Ectodermal cell (in vitro differentiated cells): ENCODE data around the gene TIMELESS.

ENCODE experiments used
- H3K27ac ChIP-seq: 2 replicates; pipeline ENCODE4 v1.7.0; 2013; ENCODE audit warnings: mild to moderate bottlenecking, low read depth, low read length; ENCODE audit not compliant: insufficient read depth, poor library complexity, severe bottlenecking
- H3K27me3 ChIP-seq: 2 replicates; pipeline ENCODE4 v1.7.0; 2013; ENCODE audit warnings: mild to moderate bottlenecking, low read length; ENCODE audit not compliant: insufficient read depth, control insufficient read depth, poor library complexity, severe bottlenecking
- H3K36me3 ChIP-seq: one replicate; pipeline ENCODE4 v1.7.0; 2013; ENCODE audit warnings: low read length; ENCODE audit not compliant: control insufficient read depth, insufficient read depth
- H3K4me1 ChIP-seq: one replicate; pipeline ENCODE4 v1.7.0; 2013; ENCODE audit warnings: low read length; ENCODE audit not compliant: control insufficient read depth, insufficient read depth
- H3K4me3 ChIP-seq: 2 replicates; pipeline ENCODE4 v1.7.0; 2013; ENCODE audit warnings: low read depth, low read length, control low read depth; ENCODE audit not compliant: insufficient read depth
- H3K9me3 ChIP-seq: 2 replicates; pipeline ENCODE4 v1.7.0; 2013; ENCODE audit warnings: mild to moderate bottlenecking, low read length, moderate library complexity; ENCODE audit not compliant: control insufficient read depth
- WGBS, 2 experiments: methylation state at CpG; one replicate each; pipeline ENCODE4 v1.1.7; 2013; ENCODE audit warnings: missing lambda C conversion rate in 2 of 2; 5-methylcytosine and 5-hydroxymethylcytosine counted together

TIMELESS gene

GRCh38 chr12:56389412-56389811, 59.8 kb downstream of the TIMELESS start:
- Histone ChIP-seq H3K27me3 (no peaks in the 10 kb centered on the region), H3K4me3 (no peak overlapping the region), H3K4me1 (peaks cover 4% of the 10 kb centered on the region), H3K27ac (no peak overlapping the region), H3K9me3 (no peaks in the 10 kb centered on the region), H3K36me3 (no peaks in the 10 kb centered on the region)
- WGBS, 2 experiments = 86 to 89% methylated on average over 5 of the region's 5 CpGs

GRCh38 chr12:56387152-56387736, 62.0 kb downstream of the TIMELESS start:
- peaks cover 4% of the 10 kb centered on the region for H3K4me1 ChIP-seq
- no peak overlapping the region for H3K4me3 ChIP-seq
- H3K27ac ChIP-seq = no peak overlapping the region
- H3K27me3 ChIP-seq = no peaks in the 10 kb centered on the region
- H3K9me3 ChIP-seq = no peaks in the 10 kb centered on the region
- H3K36me3 ChIP-seq = no peaks in the 10 kb centered on the region
- 57 to 62% methylated on average over 7 of the region's 7 CpGs for WGBS, 2 experiments

GRCh38 chr12:56385873-56386272, 63.4 kb downstream of the TIMELESS start:
- 95 to 100% methylated on average over 1 of the region's 1 CpG for WGBS, 2 experiments

GRCh38 chr12:56382611-56383010, 66.6 kb downstream of the TIMELESS start:
- H3K27ac ChIP-seq = no peak overlapping the region
- peaks cover 4% of the 10 kb centered on the region for H3K4me1 ChIP-seq
- no peaks in the 10 kb centered on the region for H3K27me3 ChIP-seq
- H3K4me3 ChIP-seq = no peak overlapping the region
- WGBS, 2 experiments = 90 to 96% methylated on average over 14 to 16 of the region's 16 CpGs
- no peaks in the 10 kb centered on the region for H3K9me3 ChIP-seq
- H3K36me3 ChIP-seq = no peaks in the 10 kb centered on the region

More at GRCh38 chr12:56385873-56386272, 63.4 kb downstream of the TIMELESS start:
- Histone ChIP-seq H3K9me3 (no peaks in the 10 kb centered on the region), H3K36me3 (no peaks in the 10 kb centered on the region), H3K27me3 (no peaks in the 10 kb centered on the region), H3K4me3 (no peak overlapping the region), H3K27ac (no peak overlapping the region), H3K4me1 (peaks cover 4% of the 10 kb centered on the region)

GRCh38 chr12:56377989-56378316, 71.3 kb downstream of the TIMELESS start:
- WGBS, 2 experiments = no CpG with 5 or more reads among the region's 1 CpG
- no peaks in the 10 kb centered on the region for H3K27me3 ChIP-seq
- H3K4me1 ChIP-seq = no peaks in the 10 kb centered on the region
- H3K36me3 ChIP-seq = no peaks in the 10 kb centered on the region
- H3K27ac ChIP-seq = no peak overlapping the region
- no peaks in the 10 kb centered on the region for H3K9me3 ChIP-seq
- no peak overlapping the region for H3K4me3 ChIP-seq

- 84 to 95% methylated on average over 3 to 4 of the region's 4 CpGs for WGBS, 2 experiments
- H3K27me3 ChIP-seq = no peaks in the 10 kb centered on the region
- no peak overlapping the region for H3K27ac ChIP-seq
- H3K4me1 ChIP-seq = no peaks in the 10 kb centered on the region
- no peaks in the 10 kb centered on the region for H3K9me3 ChIP-seq
- no peaks in the 10 kb centered on the region for H3K36me3 ChIP-seq
- H3K4me3 ChIP-seq = no peak overlapping the region
Observed at GRCh38 chr12:56377310-56377988, 71.8 kb downstream of the TIMELESS start.

- 90 to 93% methylated on average over 8 to 11 of the region's 11 CpGs for WGBS, 2 experiments
- no peak overlapping the region for H3K27ac ChIP-seq
- H3K36me3 ChIP-seq = no peaks in the 10 kb centered on the region
- H3K27me3 ChIP-seq = no peaks in the 10 kb centered on the region
- H3K9me3 ChIP-seq = no peaks in the 10 kb centered on the region
- H3K4me3 ChIP-seq = no peak overlapping the region
- no peaks in the 10 kb centered on the region for H3K4me1 ChIP-seq
Observed at GRCh38 chr12:56375598-56376434, 73.4 kb downstream of the TIMELESS start.

- Histone ChIP-seq H3K27ac (no peak overlapping the region), H3K27me3 (no peaks in the 10 kb centered on the region), H3K4me1 (no peaks in the 10 kb centered on the region), H3K9me3 (no peaks in the 10 kb centered on the region), H3K36me3 (no peaks in the 10 kb centered on the region), H3K4me3 (no peak overlapping the region)
- 90 to 94% methylated on average over 6 to 7 of the region's 7 CpGs for WGBS, 2 experiments
Observed at GRCh38 chr12:56374726-56375597, 74.3 kb downstream of the TIMELESS start.

- no peaks in the 10 kb centered on the region for H3K4me1 ChIP-seq
- no peak overlapping the region for H3K4me3 ChIP-seq
- H3K27me3 ChIP-seq = no peaks in the 10 kb centered on the region
- no peak overlapping the region for H3K27ac ChIP-seq
- no peaks in the 10 kb centered on the region for H3K9me3 ChIP-seq
- H3K36me3 ChIP-seq = no peaks in the 10 kb centered on the region
- WGBS, 2 experiments = 91 to 93% methylated on average over 1 of the region's 1 CpG
Observed at GRCh38 chr12:56373515-56373914, 75.7 kb downstream of the TIMELESS start.
